Stimulated activated naive CD8-positive, alpha-beta T cell treated with anti-CD3 and anti-CD28 coated beads, Interleukin-15, Interleukin-2, amounts not matched to agents 100 ng/mL and 50 ng/mL, for 24 hours (primary cell): ENCODE results near the gene TRMT61B.
A peak's percentile ranks its signal among the peaks of the same experiment; 100 is the strongest.

Source experiments
- H3K27ac Mint-ChIP-seq: one replicate; pipeline ENCODE4 v1.8.0; 2021; ENCODE audit warnings: mild to moderate bottlenecking, mixed read lengths
- H3K27me3 Mint-ChIP-seq: one replicate; pipeline ENCODE4 v1.8.0; 2021; ENCODE audit warnings: mixed read lengths
- H3K36me3 Mint-ChIP-seq: one replicate; pipeline ENCODE4 v1.8.0; 2021; ENCODE audit warnings: low read depth, mixed read lengths
- H3K4me1 Mint-ChIP-seq: one replicate; pipeline ENCODE4 v1.8.0; 2021; ENCODE audit warnings: low read depth, mixed read lengths
- H3K4me3 Mint-ChIP-seq: one replicate; pipeline ENCODE4 v1.8.0; 2021; ENCODE audit warnings: mild to moderate bottlenecking, mixed read lengths
- H3K9me3 Mint-ChIP-seq: one replicate; pipeline ENCODE4 v1.8.0; 2021; ENCODE audit warnings: mixed read lengths

Gene TRMT61B

DNA sequence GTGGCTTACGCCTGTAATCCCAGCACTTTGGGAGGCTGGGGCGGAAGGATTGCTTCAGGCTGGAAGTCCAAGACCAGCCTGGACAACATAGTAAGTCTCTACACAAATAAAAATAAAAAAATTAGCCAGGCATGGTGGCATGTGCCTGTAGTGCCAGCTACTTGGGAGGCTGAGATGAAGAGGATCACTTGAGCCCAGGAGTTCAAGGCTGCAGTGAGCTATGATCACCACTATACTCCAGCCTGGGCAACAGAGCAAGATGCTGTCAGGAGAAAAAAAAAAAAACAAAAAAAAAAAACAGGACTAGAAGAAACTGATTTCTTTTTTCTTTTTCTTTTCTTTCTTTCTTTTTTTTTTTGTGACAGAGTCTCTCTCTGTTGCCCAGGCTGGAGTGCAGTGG lies 45.9 kb downstream of the TRMT61B start:
- Mint-ChIP-seq H3K4me3 (no peak overlapping the region), H3K36me3 (peaks cover 4% of the 10 kb centered on the region), H3K27me3 (peaks cover 6% of the 10 kb centered on the region), H3K9me3 (no peaks in the 10 kb centered on the region), H3K4me1 (peaks cover 11% of the 10 kb centered on the region), H3K27ac (no peak overlapping the region)

- Mint-ChIP-seq H3K27ac (no peak overlapping the region), H3K27me3 (peaks cover 6% of the 10 kb centered on the region), H3K9me3 (no peaks in the 10 kb centered on the region), H3K36me3 (no peaks in the 10 kb centered on the region), H3K4me3 (no peak overlapping the region), H3K4me1 (peaks cover 9% of the 10 kb centered on the region)
These were observed 48.1 kb downstream of the TRMT61B start for GRCh38 chr2:28822036-28822435.

GRCh38 chr2:28821295-28821958 lies 48.7 kb downstream of the TRMT61B start:
- Mint-ChIP-seq H3K4me3 (no peak overlapping the region), H3K27me3 (peaks cover 6% of the 10 kb centered on the region), H3K27ac (no peak overlapping the region), H3K9me3 (no peaks in the 10 kb centered on the region), H3K36me3 (no peaks in the 10 kb centered on the region), H3K4me1 (peaks cover 9% of the 10 kb centered on the region)

GRCh38 chr2:28818053-28818452 lies 52.1 kb downstream of the TRMT61B start:
- no peaks in the 10 kb centered on the region for H3K9me3 Mint-ChIP-seq
- no peaks in the 10 kb centered on the region for H3K27me3 Mint-ChIP-seq
- H3K4me1 Mint-ChIP-seq, result peaks cover 9% of the 10 kb centered on the region
- no peak overlapping the region for H3K4me3 Mint-ChIP-seq
- H3K36me3 Mint-ChIP-seq, result no peaks in the 10 kb centered on the region
- no peak overlapping the region for H3K27ac Mint-ChIP-seq

GRCh38 chr2:28810384-28811285 lies 59.5 kb downstream of the TRMT61B start, which contains the start of gene SPDYA:
TSS of gene SPDYA (plus strand) at chr2:28810834. CDS start at chr2:28816015, 5,181 bp downstream.
- Mint-ChIP-seq H3K36me3 (peaks cover 9% of the 10 kb centered on the region), H3K27ac (peak within 1 kb of the TSS; percentile 68), H3K9me3 (peaks cover 3% of the 10 kb centered on the region)

DNA sequence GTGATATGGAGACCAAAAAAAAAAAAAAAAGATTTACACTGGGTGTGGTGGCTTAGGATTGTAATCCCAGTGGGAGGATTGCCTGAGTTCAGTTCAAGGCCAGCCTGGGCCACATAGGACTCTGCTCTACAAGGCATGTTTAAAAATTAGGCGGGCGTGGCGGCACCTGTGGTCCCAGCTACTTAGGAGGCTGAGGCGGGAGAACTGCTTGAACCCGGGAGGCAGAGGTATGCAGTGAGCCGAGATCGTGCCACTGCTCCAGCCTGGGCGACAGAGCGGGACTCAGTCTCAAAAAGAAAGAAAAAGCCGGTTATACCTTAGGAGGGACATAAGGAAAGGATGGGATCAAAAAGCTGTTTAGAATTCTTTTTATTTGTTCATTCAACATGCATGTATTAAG lies 60.2 kb downstream of the TRMT61B start:
- peaks cover 3% of the 10 kb centered on the region for H3K27me3 Mint-ChIP-seq
- H3K36me3 Mint-ChIP-seq, result peaks cover 15% of the 10 kb centered on the region
- peak overlapping the region; percentile 74 for H3K4me3 Mint-ChIP-seq
- peaks cover 3% of the 10 kb centered on the region for H3K9me3 Mint-ChIP-seq
- peaks cover 17% of the 10 kb centered on the region for H3K4me1 Mint-ChIP-seq
- H3K27ac Mint-ChIP-seq, result peak overlapping the region; percentile 68

More at GRCh38 chr2:28810384-28811285, 59.5 kb downstream of the TRMT61B start, which contains the start of gene SPDYA:
- Mint-ChIP-seq H3K4me1 (peaks cover 17% of the 10 kb centered on the region), H3K27me3 (peaks cover 3% of the 10 kb centered on the region), H3K4me3 (peak within 1 kb of the TSS; percentile 74)

DNA sequence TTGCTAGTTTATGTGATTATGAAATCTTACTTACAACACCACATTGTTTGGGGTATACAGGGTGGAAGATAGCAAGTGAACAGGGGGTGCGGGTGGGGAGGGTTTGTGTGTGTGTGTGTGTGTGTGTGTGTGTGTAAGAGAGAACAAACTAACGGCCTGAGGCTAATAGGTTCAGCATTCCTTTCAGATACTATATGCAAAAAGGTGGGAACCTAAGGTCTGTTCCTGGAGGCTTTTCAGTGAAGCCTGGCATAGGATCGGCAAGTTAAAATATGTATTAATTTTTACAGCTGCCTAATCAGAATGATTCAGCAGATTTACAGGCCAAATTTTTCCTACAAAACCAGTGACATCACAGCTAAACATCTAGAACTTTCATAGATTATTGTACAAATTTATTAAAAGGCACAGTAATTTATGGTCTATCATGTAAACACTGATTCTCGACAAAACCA lies 67.1 kb downstream of the TRMT61B start:
- peak overlapping the region; percentile 38 for H3K27ac Mint-ChIP-seq

GRCh38 chr2:28801726-28802125 lies 68.4 kb downstream of the TRMT61B start:
- Mint-ChIP-seq H3K9me3 (peaks cover 3% of the 10 kb centered on the region), H3K4me1 (peaks cover 11% of the 10 kb centered on the region), H3K4me3 (no peak overlapping the region), H3K36me3 (peaks cover 84% of the 10 kb centered on the region), H3K27ac (no peak overlapping the region), H3K27me3 (no peaks in the 10 kb centered on the region)

More for the DNA sequence above, 67.1 kb downstream of the TRMT61B start:
- H3K4me1 Mint-ChIP-seq, result no peaks in the 10 kb centered on the region
- no peaks in the 10 kb centered on the region for H3K27me3 Mint-ChIP-seq
- no peak overlapping the region for H3K4me3 Mint-ChIP-seq
- H3K9me3 Mint-ChIP-seq, result peaks cover 3% of the 10 kb centered on the region
- peaks cover 72% of the 10 kb centered on the region for H3K36me3 Mint-ChIP-seq
